ENCODE data around the gene B3GNT2. TPM values are rescaled to one million over a fixed set of nuclear protein-coding genes. Genes with fewer than 3 reads are reported as not detected.

The B3GNT2 gene
- total RNA-seq, 6 experiments from 2014 or later, result 9.1 to 11.0 (median 9.9) TPM

DNA sequence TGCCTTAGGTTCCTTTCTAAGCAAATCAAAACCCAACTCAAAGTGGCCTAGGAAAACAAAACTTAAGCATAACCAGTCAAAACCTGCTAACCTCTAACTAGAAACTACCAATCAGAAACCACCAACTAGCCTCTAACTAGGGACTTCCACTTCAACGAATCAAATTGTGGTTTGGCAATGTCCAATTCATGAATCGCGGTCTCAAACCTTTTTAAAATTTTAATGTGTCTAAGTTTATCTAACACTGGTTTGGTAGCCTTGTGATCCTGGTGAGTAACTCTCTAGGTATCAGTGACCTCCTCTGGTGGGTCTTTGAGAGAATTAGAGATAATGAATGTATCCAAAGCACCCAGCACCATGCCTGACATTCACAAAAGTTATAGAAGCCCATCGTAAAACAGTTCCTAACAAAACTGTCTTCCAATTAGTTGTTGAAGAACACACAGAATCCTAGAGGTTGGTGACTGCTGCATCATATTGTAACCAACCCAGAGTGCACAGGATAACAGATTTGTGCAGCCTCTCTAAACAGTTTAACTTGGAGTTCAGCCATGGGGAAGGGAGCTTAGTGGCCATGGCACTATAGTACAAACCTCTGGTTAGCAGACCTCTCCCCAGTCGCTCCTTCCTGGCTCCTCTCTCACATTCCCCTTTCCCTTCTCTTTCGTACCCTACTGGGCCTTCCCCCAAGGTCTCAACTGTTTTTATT lies 45.2 kb upstream of the B3GNT2 start:
- H3K4me1 ChIP-seq, result no peaks in the 10 kb centered on the region
- H3K4me3 ChIP-seq, result no peak overlapping the region
- no peaks in the 10 kb centered on the region for H3K9me3 ChIP-seq
- no peak for TF ChIP-seq POLR2A (IDR thresholded peaks at IDR 0.05)
- TF ChIP-seq, protein P1, sequence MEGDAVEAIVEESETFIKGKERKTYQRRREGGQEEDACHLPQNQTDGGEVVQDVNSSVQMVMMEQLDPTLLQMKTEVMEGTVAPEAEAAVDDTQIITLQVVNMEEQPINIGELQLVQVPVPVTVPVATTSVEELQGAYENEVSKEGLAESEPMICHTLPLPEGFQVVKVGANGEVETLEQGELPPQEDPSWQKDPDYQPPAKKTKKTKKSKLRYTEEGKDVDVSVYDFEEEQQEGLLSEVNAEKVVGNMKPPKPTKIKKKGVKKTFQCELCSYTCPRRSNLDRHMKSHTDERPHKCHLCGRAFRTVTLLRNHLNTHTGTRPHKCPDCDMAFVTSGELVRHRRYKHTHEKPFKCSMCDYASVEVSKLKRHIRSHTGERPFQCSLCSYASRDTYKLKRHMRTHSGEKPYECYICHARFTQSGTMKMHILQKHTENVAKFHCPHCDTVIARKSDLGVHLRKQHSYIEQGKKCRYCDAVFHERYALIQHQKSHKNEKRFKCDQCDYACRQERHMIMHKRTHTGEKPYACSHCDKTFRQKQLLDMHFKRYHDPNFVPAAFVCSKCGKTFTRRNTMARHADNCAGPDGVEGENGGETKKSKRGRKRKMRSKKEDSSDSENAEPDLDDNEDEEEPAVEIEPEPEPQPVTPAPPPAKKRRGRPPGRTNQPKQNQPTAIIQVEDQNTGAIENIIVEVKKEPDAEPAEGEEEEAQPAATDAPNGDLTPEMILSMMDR (IDR thresholded peaks at IDR 0.05), result no peak
- ATAC-seq (no peak), DNase-seq (no peak)
- no peaks in the 10 kb centered on the region for H3K36me3 ChIP-seq
- intact Hi-C loops (cut with DNase I), result no loop called here
- no peaks in the 10 kb centered on the region for H3K27me3 ChIP-seq
- no peak overlapping the region for H3K27ac ChIP-seq
- 84% methylated on average over 5 of the region's 6 CpGs for WGBS (ENCODE audit: insufficient coverage, low coverage, low lambda C conversion rate, missing lambda C conversion rate)

DNA sequence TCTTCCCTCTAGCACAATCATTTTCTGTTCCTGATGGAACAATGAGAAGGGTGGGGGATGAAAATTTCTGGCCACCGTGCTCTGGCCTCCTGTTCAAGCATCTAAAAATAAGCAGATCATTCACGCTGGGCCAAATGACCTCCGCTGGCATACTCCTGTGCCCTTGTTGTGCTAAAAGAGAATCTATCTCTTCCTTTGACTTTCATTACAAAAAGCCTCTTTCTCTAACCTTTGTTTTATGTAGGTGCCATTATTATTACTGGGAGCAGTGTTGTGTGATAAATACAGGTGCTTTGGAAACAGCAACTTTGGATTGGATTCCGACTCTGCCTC lies 44.6 kb upstream of the B3GNT2 start:
- intact Hi-C loops (cut with DNase I), result no loop called here
- DNase-seq (no peak), ATAC-seq (no peak)
- no peak for TF ChIP-seq POLR2A (IDR thresholded peaks at IDR 0.05)
- TF ChIP-seq, protein P1 (IDR thresholded peaks at IDR 0.05), result no peak
- WGBS (ENCODE audit: insufficient coverage, low coverage, low lambda C conversion rate, missing lambda C conversion rate), result 81% methylated on average over 4 of the region's 4 CpGs
- H3K9me3 ChIP-seq, result no peaks in the 10 kb centered on the region
- no peak overlapping the region for H3K4me3 ChIP-seq
- no peaks in the 10 kb centered on the region for H3K4me1 ChIP-seq
- H3K36me3 ChIP-seq, result no peaks in the 10 kb centered on the region
- H3K27ac ChIP-seq, result no peak overlapping the region
- H3K27me3 ChIP-seq, result no peaks in the 10 kb centered on the region

DNA sequence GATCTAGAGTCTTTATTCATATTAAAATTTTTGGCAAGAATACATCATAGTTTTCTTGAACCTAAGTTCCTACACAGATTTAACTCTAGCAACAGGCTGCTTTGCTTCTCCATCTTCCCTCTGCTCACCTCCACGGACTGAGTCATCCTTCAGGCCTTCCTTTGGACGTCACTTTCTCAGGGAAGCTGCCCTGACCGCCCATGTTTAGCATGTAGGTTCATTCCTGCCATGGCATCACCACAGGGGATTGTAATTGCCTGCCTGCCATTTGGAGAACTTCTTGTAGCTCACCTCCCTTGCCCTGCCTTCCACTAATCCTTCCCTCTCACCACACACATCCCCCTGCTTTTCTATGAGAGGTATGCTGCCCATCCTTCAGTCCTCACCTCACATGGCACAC lies 43.9 kb upstream of the B3GNT2 start:
- no peak overlapping the region for H3K27ac ChIP-seq
- no peak overlapping the region for H3K4me3 ChIP-seq
- 82% methylated on average over 3 of the region's 3 CpGs for WGBS (ENCODE audit: insufficient coverage, low coverage, low lambda C conversion rate, missing lambda C conversion rate)
- no peaks in the 10 kb centered on the region for H3K36me3 ChIP-seq
- H3K4me1 ChIP-seq, result no peaks in the 10 kb centered on the region
- H3K9me3 ChIP-seq, result no peaks in the 10 kb centered on the region
- no peaks in the 10 kb centered on the region for H3K27me3 ChIP-seq
- intact Hi-C loops (cut with DNase I), result no loop called here
- ATAC-seq (no peak), DNase-seq (no peak)
- TF ChIP-seq, protein P1 (IDR thresholded peaks at IDR 0.05), result no peak
- TF ChIP-seq POLR2A (IDR thresholded peaks at IDR 0.05), result no peak

DNA sequence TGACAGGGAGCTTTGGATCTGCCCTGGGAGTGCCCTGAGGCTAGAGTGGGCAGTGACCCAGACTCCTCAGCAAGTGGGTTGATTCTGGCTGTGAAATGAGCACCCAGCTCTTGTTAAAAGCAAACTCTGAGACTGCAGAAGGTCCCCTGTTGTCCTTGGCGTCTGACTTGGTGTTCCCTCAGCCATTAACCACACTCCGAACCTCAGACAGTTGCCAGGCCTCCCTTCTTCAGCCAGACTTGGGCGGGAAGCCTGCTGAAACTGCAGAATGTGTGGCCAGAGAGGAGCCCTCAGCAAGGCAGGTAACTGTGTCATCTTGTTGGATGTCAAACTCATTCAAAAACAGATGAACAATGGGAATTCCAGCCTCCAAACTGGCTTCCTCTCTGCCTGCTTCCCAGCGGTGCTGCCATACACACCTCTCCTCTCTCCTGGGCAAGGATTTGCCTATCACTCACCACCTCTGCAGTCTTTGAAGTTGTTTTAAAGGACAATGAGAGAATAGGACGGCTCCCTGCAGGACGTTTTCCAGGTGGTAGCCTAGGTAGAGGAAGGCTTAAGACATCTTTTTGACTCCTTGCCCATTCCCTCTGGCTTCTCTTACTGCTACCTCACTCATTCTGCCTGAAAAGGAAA lies 38.9 kb upstream of the B3GNT2 start:
- Histone ChIP-seq H3K36me3 (no peaks in the 10 kb centered on the region), H3K27me3 (no peaks in the 10 kb centered on the region), H3K27ac (no peak overlapping the region), H3K4me3 (no peak overlapping the region), H3K9me3 (no peaks in the 10 kb centered on the region), H3K4me1 (no peaks in the 10 kb centered on the region)
- no peak for ATAC-seq
- intact Hi-C loops (cut with DNase I), result no loop called here
- DNase-seq, result no peak
- no peak for TF ChIP-seq POLR2A (IDR thresholded peaks at IDR 0.05)
- TF ChIP-seq, protein P1 (IDR thresholded peaks at IDR 0.05), result no peak
- WGBS (ENCODE audit: insufficient coverage, low coverage, low lambda C conversion rate, missing lambda C conversion rate), result 80% methylated on average over 1 of the region's 6 CpGs
